ENCODE measurements around the gene MLLT3. TPM values are rescaled to one million over a fixed set of nuclear protein-coding genes. Genes with fewer than 3 reads are reported as not detected.

The MLLT3 gene
- total RNA-seq, 4 donors from 2014 or later, result 4.8 to 17.8 (median 12.1) TPM

DNA sequence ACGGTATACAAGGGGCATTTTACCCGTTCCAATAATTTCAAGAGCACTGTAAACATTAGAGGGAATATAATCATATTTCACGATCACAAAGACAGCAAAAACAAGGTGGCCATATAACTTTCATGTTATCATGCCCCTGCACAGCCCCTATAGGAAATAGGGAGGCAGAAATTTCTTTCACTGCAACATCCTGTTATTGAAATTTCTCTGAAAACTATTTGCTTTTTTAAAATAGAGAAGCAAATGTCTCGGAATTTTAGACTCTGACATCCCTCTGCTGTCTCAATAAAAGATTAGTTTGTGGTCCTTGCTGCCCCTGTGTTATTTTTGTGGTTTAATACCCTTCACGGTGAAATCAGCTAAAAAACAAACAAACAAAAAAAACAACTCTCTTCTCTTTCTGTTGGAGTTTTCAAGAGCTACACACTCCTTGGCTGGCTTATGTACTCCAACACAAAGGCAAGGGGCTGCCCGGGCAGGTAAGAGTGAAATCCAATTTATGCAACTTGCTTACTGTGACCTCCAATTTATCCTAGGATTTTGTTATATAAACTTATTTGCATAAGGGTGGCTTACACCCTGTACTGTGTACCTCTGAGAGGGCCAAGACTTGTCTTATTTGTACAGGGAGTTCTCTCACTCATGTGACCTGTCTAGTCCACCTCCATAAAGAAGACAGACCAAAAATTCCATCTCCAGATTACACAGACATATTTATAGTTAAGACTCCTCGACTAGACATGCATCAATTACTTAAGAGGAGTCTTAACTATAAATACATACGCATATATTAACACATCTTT is 223.6 kb downstream of the MLLT3 start:
- TF ChIP-seq, protein P1, sequence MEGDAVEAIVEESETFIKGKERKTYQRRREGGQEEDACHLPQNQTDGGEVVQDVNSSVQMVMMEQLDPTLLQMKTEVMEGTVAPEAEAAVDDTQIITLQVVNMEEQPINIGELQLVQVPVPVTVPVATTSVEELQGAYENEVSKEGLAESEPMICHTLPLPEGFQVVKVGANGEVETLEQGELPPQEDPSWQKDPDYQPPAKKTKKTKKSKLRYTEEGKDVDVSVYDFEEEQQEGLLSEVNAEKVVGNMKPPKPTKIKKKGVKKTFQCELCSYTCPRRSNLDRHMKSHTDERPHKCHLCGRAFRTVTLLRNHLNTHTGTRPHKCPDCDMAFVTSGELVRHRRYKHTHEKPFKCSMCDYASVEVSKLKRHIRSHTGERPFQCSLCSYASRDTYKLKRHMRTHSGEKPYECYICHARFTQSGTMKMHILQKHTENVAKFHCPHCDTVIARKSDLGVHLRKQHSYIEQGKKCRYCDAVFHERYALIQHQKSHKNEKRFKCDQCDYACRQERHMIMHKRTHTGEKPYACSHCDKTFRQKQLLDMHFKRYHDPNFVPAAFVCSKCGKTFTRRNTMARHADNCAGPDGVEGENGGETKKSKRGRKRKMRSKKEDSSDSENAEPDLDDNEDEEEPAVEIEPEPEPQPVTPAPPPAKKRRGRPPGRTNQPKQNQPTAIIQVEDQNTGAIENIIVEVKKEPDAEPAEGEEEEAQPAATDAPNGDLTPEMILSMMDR (IDR thresholded peaks at IDR 0.05), result no peak
- DNase-seq (ENCODE audit: low spot score) (no peak), ATAC-seq (ENCODE audit: low FRiP score) (no peak)

DNA sequence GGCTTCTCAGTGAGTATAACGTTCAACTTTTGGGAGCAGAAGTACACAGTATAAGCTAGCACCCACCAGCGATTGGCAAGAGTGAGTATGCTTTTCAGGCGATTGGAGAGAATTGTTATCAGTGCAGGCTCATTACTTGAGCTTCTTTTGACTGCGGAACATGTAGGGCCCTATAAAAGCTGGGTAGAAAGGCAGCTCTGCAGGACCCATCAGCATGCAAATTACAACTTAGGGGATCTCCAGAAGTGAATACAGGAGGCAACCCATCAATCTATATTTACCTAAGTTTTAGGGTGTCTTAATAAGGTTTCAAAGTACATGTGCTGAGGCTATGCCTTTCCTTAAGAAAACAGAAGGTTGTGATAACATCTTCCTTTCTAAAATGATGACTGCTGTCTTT is 225.0 kb downstream of the MLLT3 start:
- DNase-seq (ENCODE audit: low spot score) (no peak), ATAC-seq (ENCODE audit: low FRiP score) (no peak)
- TF ChIP-seq, protein P1 (IDR thresholded peaks at IDR 0.05), result no peak

DNA sequence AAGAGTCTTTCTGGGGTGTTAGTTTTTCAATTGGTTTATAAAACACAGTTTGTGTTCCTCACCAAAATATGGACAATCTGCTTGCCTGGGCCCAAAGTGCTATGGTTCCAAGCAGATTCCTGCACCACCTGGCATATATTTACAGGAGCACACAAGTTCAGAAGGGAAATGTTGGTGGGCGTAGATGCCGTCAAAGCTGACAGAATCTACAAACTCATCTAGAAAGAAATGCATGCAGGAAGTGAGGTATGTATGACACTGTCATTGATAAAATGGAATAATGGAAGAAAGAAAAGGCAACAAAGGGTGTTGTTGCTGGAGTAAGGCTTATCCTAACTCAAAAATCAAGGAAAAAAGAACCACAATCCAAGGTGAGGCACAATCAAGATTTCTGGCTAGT is 225.8 kb downstream of the MLLT3 start:
- TF ChIP-seq, protein P1 (IDR thresholded peaks at IDR 0.05), result no peak
- no peak for DNase-seq (ENCODE audit: low spot score)
- ATAC-seq (ENCODE audit: low FRiP score), result no peak

DNA sequence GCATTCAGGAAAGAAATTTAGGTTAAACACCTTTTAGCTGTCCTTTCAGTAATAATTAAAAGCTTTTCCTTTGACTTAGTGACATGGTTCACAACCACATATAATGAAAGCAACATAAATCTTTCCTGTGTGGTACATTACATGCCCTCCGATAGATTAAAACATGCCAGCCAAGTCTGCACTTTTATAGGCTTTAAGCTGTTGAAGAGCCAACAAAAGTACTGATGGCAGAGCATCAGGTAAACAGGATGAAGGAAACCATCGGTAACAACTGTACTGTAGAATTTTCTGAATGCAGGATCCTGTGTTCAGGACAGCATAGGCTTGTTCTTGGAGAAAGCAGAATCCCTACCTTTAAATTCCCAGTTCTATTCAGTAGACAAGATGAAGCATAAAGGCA is 226.6 kb downstream of the MLLT3 start:
- TF ChIP-seq, protein P1 (IDR thresholded peaks at IDR 0.05), result no peak

DNA sequence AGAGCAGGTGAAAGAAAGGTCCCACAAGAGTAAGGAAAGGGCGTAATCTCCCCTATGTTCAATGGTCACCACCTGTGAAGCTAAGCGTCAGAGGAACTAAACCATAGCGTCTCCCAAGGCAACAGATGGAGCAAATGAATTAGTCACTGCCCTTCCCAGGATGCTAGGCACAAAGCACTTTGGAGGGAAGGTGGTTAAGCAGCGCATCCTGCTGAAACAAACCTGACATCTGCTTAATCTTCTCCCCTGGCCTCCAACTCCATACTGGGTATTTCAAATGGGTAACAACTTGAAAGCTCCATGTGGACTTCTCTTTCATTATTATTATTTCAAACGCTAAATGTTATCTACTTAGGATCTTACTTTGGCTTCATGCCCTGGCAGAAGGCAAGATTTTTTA is 227.3 kb downstream of the MLLT3 start:
- TF ChIP-seq, protein P1 (IDR thresholded peaks at IDR 0.05), result no peak
- no peak for ATAC-seq (ENCODE audit: low FRiP score)
- no peak for DNase-seq (ENCODE audit: low spot score)

More for the DNA sequence above, 226.6 kb downstream of the MLLT3 start:
- ATAC-seq (ENCODE audit: low FRiP score) (no peak), DNase-seq (ENCODE audit: low spot score) (no peak)

DNA sequence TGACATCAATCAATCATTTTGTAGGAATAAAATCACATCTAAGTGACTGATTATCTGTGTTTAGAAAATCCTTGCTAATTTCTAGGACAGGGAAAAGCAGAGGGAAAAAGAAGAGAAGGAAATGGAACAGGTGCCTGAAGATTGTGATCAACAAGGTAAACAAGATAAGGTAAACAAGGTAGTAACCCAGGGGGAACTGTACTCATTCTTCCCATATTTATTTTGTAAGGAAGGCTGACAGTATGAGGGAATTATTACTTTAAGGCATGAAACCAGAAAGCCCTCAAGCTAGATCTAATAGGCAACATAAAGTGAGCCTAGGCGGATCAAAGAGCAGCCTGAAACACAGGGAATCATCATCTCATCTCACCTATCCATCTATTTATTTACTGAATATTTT is 231.1 kb downstream of the MLLT3 start:
- ATAC-seq (ENCODE audit: low FRiP score), result no peak
- TF ChIP-seq, protein P1 (IDR thresholded peaks at IDR 0.05), result no peak
- no peak for DNase-seq (ENCODE audit: low spot score)

DNA sequence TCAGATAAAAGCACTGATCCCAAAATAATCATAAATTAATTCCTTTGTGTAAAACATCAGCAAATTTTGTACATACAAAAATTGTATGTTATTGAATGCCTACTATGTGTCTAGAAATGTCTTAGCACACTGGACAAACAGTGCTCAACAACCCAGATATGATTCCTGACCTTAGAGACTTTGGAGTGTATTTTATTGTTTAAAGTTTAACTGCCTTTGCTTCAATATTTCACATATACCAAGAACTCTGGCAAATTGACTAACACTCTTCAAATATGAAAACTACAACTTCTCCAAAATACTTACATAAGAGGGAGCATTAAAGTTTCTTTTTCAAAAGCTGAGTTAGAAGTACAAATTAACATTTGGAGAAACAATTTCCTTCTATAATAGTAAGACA is 231.9 kb downstream of the MLLT3 start:
- ATAC-seq (ENCODE audit: low FRiP score) (no peak), DNase-seq (ENCODE audit: low spot score) (no peak)
- TF ChIP-seq, protein P1 (IDR thresholded peaks at IDR 0.05), result no peak
